Measurements from ENCODE around the gene GBX1. TPM values are rescaled to one million over a fixed set of nuclear protein-coding genes. Genes with fewer than 3 reads are reported as not detected.

Gene GBX1
- total RNA-seq, 1 donor from 2014 or later: not detected

- Histone ChIP-seq H3K27ac (no peak overlapping the region), H3K27me3 (no peaks in the 10 kb centered on the region), H3K9me3 (no peaks in the 10 kb centered on the region), H3K36me3 (no peaks in the 10 kb centered on the region), H3K4me1 (no peaks in the 10 kb centered on the region), H3K4me3 (no peak overlapping the region)
- intact Hi-C loops (cut with DNase I): no loop called here
- DNase-seq (ENCODE audit: low spot score in 2 of 2): no peak
- TF ChIP-seq, protein P1, sequence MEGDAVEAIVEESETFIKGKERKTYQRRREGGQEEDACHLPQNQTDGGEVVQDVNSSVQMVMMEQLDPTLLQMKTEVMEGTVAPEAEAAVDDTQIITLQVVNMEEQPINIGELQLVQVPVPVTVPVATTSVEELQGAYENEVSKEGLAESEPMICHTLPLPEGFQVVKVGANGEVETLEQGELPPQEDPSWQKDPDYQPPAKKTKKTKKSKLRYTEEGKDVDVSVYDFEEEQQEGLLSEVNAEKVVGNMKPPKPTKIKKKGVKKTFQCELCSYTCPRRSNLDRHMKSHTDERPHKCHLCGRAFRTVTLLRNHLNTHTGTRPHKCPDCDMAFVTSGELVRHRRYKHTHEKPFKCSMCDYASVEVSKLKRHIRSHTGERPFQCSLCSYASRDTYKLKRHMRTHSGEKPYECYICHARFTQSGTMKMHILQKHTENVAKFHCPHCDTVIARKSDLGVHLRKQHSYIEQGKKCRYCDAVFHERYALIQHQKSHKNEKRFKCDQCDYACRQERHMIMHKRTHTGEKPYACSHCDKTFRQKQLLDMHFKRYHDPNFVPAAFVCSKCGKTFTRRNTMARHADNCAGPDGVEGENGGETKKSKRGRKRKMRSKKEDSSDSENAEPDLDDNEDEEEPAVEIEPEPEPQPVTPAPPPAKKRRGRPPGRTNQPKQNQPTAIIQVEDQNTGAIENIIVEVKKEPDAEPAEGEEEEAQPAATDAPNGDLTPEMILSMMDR (IDR thresholded peaks at IDR 0.05): no peak
Observed at GRCh38 chr7:151187409-151188251, 20.1 kb upstream of the GBX1 start.

DNA sequence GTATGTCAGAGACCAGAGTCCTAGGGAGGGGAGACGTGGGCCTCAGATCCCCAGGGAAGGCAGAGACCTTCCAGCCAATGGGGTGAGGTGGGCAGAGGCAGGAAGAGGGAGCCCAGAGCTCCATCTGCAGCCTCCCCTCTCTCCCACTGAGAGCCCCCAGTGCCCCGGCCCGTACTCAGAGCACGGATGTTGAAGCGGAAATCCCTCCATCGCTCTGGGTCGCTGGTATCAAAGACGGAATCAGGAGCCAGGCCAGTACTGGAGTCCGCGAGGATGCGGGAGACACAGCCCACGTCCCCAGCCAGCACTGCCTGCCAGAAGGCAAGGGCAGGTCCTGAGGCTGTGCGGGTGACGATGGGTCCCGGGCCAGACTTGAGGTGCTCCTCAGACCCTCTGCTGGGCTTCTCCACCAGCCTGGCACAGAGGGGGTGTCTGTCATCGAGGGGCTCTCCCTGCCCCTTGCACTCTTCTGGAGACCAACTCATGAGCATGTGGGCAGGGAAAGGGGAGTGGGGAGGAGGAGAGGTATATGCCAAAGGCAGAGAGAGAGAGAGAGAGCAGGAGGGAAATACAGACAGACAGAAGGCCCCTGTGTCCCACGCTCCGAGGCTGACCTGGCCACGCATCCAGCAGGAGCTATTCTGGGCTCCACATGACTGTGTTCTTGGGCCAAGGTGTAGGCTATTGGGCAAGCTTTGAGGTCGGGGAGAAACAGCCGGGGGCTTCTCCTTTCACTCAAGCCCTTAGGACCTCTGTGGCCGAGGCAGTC, 19.3 kb upstream of the GBX1 start, which contains the start of gene ASB10:
ASB10 (minus strand) TSS at position 611 of the 769 bp plus-strand sequence; CDS start at position 491, 120 bp downstream.
- no peaks in the 10 kb centered on the region for H3K27me3 ChIP-seq
- H3K4me3 ChIP-seq: no peak within 1 kb of the TSS
- intact Hi-C loops (cut with DNase I): no loop called here
- H3K36me3 ChIP-seq: no peaks in the 10 kb centered on the region
- no peaks in the 10 kb centered on the region for H3K9me3 ChIP-seq
- no peaks in the 10 kb centered on the region for H3K4me1 ChIP-seq
- H3K27ac ChIP-seq: no peak within 1 kb of the TSS
- TF ChIP-seq, protein P1 (IDR thresholded peaks at IDR 0.05): no peak
- no peak for DNase-seq (ENCODE audit: low spot score in 2 of 2)

DNA sequence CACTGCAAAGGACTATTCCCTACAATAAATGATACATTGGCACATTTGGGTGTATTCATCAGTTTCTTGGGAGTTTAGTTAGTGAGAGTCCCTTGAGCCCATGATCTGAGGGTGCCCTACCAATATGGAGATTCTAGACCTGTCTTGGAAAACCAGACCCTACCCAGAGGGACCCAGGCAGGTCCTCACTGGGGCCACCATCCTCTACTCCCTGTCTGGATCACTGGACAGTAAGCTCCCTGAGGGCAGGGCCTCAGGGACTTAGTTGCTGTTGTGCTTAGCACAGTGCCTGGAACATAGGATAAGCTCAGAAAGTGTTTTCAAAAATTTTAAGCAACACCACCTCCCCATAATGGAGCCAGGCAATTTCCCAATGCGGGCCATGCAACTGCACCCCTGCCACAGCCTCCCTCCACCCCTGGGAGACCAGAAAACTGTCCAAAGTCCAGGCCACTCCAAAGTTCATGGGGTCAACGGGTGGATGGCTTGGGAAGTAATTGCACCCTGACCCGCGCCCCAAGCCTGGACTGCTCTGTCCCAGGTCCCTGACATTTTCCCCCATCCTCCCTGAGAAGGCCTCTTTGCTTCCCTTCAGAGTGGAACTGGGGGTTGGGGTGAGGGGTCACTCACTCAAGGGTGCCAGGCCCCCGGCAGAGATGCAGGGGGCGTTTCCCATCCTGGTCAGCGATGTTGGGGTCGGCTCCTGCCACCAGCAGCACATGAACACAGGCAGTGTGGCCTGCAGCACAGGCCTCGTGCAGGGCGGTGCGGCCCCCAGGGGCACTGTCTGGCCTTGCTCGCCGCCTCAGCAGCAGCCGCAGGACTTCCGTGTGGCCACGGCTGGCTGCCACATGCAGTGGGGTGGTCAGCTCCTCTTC, 18.5 kb upstream of the GBX1 start:
- Histone ChIP-seq H3K4me1 (no peaks in the 10 kb centered on the region), H3K27me3 (no peaks in the 10 kb centered on the region), H3K27ac (no peak overlapping the region), H3K9me3 (no peaks in the 10 kb centered on the region), H3K4me3 (no peak overlapping the region), H3K36me3 (no peaks in the 10 kb centered on the region)
- TF ChIP-seq, protein P1 (IDR thresholded peaks at IDR 0.05): no peak
- no peak for DNase-seq (ENCODE audit: low spot score in 2 of 2)
- intact Hi-C loops (cut with DNase I): no loop called here

GRCh38 chr7:151181011-151181431, 13.5 kb upstream of the GBX1 start:
- intact Hi-C loops (cut with DNase I): no loop called here
- Histone ChIP-seq H3K27me3 (no peaks in the 10 kb centered on the region), H3K4me3 (no peak overlapping the region), H3K4me1 (no peaks in the 10 kb centered on the region), H3K36me3 (no peaks in the 10 kb centered on the region), H3K9me3 (no peaks in the 10 kb centered on the region), H3K27ac (no peak overlapping the region)
- TF ChIP-seq, protein P1 (IDR thresholded peaks at IDR 0.05): no peak
- peak in 1 of 2 donors; percentile 50 for DNase-seq (ENCODE audit: low spot score in 2 of 2)

DNA sequence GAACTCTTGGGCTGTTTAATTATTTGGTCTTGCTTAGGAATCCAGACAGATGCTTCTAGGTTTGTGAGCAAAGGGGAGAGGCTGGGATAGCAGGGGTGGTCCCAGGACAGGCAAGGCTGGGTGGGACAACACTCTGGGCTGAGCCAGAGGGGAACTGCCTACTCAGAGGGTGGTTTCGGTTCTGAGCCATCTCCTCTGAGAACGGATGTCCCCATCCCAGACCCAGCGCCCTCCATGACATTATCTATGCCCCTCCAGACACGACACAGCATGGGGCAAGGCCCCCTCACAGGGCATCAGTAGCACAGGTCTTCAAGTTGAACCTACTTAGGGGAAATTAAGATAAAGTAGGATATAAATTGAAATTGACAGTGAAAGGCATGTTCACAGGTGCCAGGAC, 12.5 kb upstream of the GBX1 start:
- H3K4me1 ChIP-seq: no peaks in the 10 kb centered on the region
- H3K4me3 ChIP-seq: no peak overlapping the region
- H3K36me3 ChIP-seq: no peaks in the 10 kb centered on the region
- H3K27me3 ChIP-seq: no peaks in the 10 kb centered on the region
- no peaks in the 10 kb centered on the region for H3K9me3 ChIP-seq
- H3K27ac ChIP-seq: no peak overlapping the region
- peak in 1 of 2 donors; percentile 51 for DNase-seq (ENCODE audit: low spot score in 2 of 2)
- intact Hi-C loops (cut with DNase I): loop anchor here (10.0 kb wide), 1 partner anchor 275 kb away; no protein-coding TSS in a partner anchor
- TF ChIP-seq, protein P1 (IDR thresholded peaks at IDR 0.05): no peak
